Immature natural killer cell (primary cell): ENCODE measurements around the gene EPHA1. TPM values are rescaled to one million over a fixed set of nuclear protein-coding genes. Genes with fewer than 3 reads are reported as not detected.
"Not testable (repeated sequence)": the region's sequence is repeated elsewhere in the genome, so short reads cannot be mapped to it uniquely, and the experiment has no call there.

ENCODE experiments used
- DNase-seq, 3 donors: peaks; one replicate each; pipeline ENCODE4 v3.0.0; 2022; ENCODE audit warnings: mixed read lengths in 1 of 3
- H3K27ac Mint-ChIP-seq, 6 donors: one replicate each; pipeline ENCODE4 v1.8.0; 2020; ENCODE audit warnings: mixed read lengths in 6 of 6, mild to moderate bottlenecking in 5 of 6, inconsistent platforms in 4 of 6, moderate library complexity in 3 of 6
- H3K27me3 Mint-ChIP-seq, 3 donors: one replicate each; pipeline ENCODE4 v1.8.0; 2020 to 2021; ENCODE audit warnings: low read depth in 3 of 3, mild to moderate bottlenecking in 3 of 3, mixed read lengths in 3 of 3, moderate library complexity in 3 of 3, inconsistent platforms in 1 of 3
- H3K36me3 Mint-ChIP-seq, 3 donors: one replicate each; pipeline ENCODE4 v1.8.0; 2020; ENCODE audit warnings: mixed read lengths in 3 of 3, inconsistent platforms in 2 of 3, mild to moderate bottlenecking in 2 of 3
- H3K4me1 Mint-ChIP-seq, 2 donors: one replicate each; pipeline ENCODE4 v1.8.0; 2020; ENCODE audit warnings: inconsistent platforms in 2 of 2, mild to moderate bottlenecking in 2 of 2, mixed read lengths in 2 of 2, moderate library complexity in 1 of 2
- H3K4me3 Mint-ChIP-seq, 5 donors: one replicate each; pipeline ENCODE4 v1.8.0; 2020; ENCODE audit warnings: mild to moderate bottlenecking in 5 of 5, mixed read lengths in 5 of 5, inconsistent platforms in 3 of 5, moderate library complexity in 3 of 5
- H3K9me3 Mint-ChIP-seq, 6 donors: one replicate each; pipeline ENCODE4 v1.8.0; 2020; ENCODE audit warnings: mild to moderate bottlenecking in 6 of 6, mixed read lengths in 6 of 6, inconsistent platforms in 4 of 6, moderate library complexity in 3 of 6
- polyA plus RNA-seq, 3 donors: library from polyadenylated mRNA; unstranded; fragments of 300-500 nt; fragmentation: Illumina TruSeq; gene quantifications; one replicate each; pipeline ENCODE4 v1.2.3, GENCODE V29; 2021

EPHA1 gene
- polyA plus RNA-seq, 3 donors from 2014 or later, result 0.22 to 0.51 TPM; not detected in 1

DNA sequence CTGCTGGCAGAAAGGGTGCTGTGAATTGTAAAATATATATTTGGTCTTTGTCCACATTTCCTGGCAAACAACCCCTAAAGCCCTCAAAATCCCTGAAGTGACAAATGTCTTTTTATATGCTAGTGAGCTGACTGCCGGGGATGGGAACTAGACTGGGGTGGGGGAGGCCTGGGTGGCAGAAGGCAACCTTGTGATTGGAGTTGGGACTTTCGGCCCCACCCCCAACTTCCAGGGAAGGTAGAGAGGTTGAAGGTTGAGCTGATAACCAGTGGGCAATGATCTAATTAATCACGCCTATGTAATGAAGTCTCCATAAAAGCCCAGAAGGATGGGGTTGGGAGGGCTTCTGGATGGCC lies 2.7 kb downstream of the EPHA1 start:
- peak overlapping the region in 4 of 6 donors; percentile 38 to 85 (median 56) for H3K27ac Mint-ChIP-seq

DNA sequence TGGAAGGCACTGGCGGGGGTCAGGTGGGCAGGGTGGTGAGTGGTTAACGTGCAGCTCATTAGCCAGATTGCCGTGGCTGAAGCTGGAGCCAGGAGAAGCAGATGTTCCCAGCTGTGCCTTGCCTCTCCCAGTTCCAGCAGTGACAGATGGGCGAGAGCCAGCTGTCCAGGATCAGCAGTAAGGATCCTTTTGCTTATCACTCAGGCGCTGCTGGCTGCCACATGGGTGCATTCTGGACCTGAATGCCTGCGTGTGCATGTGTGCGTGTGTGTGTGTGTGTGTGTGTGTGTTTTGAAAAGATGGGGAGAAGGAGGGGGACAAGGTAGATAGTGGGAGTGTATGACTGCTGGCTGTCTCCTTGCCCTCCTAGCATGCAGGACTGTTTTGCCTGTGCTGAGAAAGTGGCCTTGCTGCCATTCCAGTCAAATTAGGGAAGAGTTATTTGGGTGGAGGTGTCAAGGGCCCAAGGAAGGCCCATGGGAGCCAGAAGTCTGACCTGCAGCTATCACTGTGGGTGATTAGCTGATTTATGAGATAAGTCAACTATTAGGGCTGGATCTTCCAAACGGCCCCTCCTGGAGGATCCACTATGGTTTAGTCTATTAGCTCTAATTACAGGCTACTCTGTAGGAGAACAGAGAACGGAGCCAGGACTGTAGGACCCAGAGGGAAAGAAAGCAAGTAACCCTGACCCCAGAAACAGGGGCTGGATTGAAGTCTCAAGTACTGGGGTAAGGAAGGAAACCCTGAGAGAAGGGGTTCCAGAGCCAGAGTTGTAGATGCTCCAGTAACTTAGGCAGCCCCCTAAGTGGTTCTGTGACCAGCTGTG lies 3.3 kb downstream of the EPHA1 start:
- peaks cover 18 to 32% (median 20%) of the 10 kb centered on the region in 3 donors for H3K27me3 Mint-ChIP-seq
- DNase-seq, result no peak
- no peaks in the 10 kb centered on the region for H3K9me3 Mint-ChIP-seq
- peak overlapping the region in 2 of 6 donors; percentile 38 to 85 for H3K27ac Mint-ChIP-seq
- no peaks in the 10 kb centered on the region for H3K36me3 Mint-ChIP-seq
- H3K4me3 Mint-ChIP-seq, result no peak overlapping the region
- peaks cover 32 to 38% of the 10 kb centered on the region in 2 donors for H3K4me1 Mint-ChIP-seq

More for the DNA sequence above, 2.7 kb downstream of the EPHA1 start:
- DNase-seq, result no peak
- Mint-ChIP-seq H3K27me3 (peaks cover 20 to 33% (median 20%) of the 10 kb centered on the region in 3 donors), H3K36me3 (no peaks in the 10 kb centered on the region), H3K4me1 (peaks cover 33 to 38% of the 10 kb centered on the region in 2 donors), H3K9me3 (no peaks in the 10 kb centered on the region), H3K4me3 (no peak overlapping the region)

DNA sequence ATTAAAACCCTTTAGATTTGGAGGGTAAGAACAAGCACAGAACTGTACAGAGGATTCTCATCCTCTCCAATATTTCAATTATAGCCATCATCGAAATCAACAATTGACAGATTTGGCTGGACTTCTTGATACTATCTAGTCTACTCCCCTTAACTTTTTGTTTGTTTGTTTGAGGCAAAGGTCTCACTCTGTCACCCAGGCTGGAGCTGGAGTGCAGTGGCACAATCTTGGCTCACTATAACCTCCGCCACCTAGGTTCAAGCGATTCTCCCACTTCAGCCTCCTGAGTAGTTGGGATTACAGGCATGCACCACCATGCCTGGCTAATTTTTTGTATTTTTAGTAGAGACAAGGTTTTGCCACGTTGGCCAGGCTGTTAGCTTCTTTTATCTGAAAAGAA lies 6.4 kb downstream of the EPHA1 start:
- not testable (repeated sequence) for DNase-seq, H3K27ac Mint-ChIP-seq, H3K36me3 Mint-ChIP-seq, H3K9me3 Mint-ChIP-seq, H3K4me3 Mint-ChIP-seq
- H3K4me1 Mint-ChIP-seq, result peaks cover 4 to 10% of the 10 kb centered on the region in 2 donors
- H3K27me3 Mint-ChIP-seq, result peaks cover 0 to 15% (median 7%) of the 10 kb centered on the region in 3 donors

DNA sequence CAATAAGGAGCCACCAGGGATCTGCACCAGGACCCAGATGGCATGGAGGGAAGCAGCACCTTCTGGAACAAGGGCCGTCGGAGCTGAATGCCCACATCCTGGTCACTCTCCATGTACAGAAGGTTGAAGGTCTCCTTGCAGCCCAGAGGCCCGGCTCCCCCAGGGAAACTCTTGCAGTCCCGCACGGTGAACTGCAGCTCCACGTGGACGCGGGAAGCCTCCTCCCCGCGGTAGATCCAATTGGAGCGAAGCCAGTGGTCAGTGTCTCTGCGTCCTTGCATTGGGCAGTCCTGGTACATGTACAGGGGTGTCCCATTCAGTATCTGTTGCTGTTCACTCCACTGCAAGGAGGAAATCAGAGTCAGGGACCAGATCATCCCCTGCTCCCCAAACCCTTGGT lies 7.4 kb downstream of the EPHA1 start:
- Mint-ChIP-seq H3K27me3 (peaks cover 0 to 9% (median 7%) of the 10 kb centered on the region in 3 donors), H3K4me1 (peaks cover 0 to under 1% of the 10 kb centered on the region in 2 donors)

DNA sequence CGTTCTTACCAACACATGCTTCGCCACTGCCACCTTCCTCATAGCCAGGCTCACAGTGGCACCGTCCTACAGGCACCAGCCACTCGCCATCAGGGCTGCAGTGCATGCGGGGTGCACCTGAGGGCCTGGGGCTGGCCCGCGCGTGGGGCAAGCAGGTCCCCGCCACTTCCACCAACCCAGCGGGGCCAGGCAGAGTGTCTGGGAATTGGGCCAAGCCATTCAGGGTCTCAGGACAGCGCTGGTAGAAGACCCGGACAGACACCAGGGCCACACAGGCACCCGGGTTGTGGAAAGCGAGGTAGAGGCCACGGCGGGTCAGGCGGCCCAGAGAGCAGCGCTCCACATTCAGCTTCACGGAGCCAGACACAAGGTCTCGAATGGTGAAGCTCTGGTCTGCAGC lies 9.0 kb downstream of the EPHA1 start:
- peaks cover 10 to 12% of the 10 kb centered on the region in 2 donors for H3K4me1 Mint-ChIP-seq
- DNase-seq, result no peak
- no peaks in the 10 kb centered on the region for H3K36me3 Mint-ChIP-seq
- H3K27ac Mint-ChIP-seq, result no peak overlapping the region
- no peaks in the 10 kb centered on the region for H3K9me3 Mint-ChIP-seq
- H3K4me3 Mint-ChIP-seq, result no peak overlapping the region
- peaks cover 0 to 4% (median 1%) of the 10 kb centered on the region in 3 donors for H3K27me3 Mint-ChIP-seq

More for the DNA sequence above, 7.4 kb downstream of the EPHA1 start:
- no peaks in the 10 kb centered on the region for H3K9me3 Mint-ChIP-seq
- no peaks in the 10 kb centered on the region for H3K36me3 Mint-ChIP-seq
- DNase-seq, result no peak
- H3K27ac Mint-ChIP-seq, result no peak overlapping the region
- H3K4me3 Mint-ChIP-seq, result no peak overlapping the region

DNA sequence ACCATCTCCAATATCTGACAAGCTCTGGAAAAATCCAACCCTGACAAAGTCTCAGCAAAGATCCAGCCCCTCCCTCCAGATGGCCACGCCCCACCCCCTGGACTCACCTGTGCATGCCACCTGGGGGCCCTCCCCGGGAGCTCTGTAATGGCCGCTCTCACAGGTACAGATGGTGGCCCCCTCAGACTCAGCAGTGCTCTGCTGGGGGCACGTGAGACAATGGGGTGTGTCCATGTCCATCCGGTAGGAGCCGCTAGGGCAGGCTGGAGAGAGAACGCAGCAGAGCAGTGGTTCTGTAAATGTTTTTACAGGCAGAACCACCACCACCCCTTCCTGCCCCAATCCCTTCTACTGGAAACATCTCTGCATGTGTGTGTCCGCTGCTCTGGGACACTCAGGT lies 9.5 kb downstream of the EPHA1 start:
- Mint-ChIP-seq H3K4me3 (no peak overlapping the region), H3K27ac (no peak overlapping the region), H3K36me3 (no peaks in the 10 kb centered on the region), H3K4me1 (peaks cover 12 to 14% of the 10 kb centered on the region in 2 donors), H3K27me3 (peaks cover 0 to 4% (median 1%) of the 10 kb centered on the region in 3 donors), H3K9me3 (no peaks in the 10 kb centered on the region)
- DNase-seq, result no peak

DNA sequence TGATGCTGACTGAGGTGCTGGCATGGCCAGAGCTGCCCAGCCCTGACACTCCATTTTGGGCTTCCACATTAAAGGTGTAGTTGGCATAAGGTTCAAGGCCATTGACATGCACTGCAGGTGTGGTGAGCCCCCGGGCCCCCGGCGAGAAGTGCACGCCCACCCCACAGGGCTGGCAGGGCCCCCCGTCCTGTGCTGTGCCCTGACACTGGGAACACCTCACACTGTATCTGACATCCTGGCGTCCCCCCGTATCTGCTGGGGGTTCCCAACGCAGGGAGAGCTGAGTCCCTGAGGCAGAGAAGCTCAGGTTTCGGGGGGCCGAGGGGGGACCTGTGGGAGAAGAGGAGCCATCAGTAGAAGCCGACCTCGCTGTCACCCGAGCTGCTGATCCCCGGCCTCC lies 10.0 kb downstream of the EPHA1 start:
- no peaks in the 10 kb centered on the region for H3K9me3 Mint-ChIP-seq
- no peak overlapping the region for H3K27ac Mint-ChIP-seq
- H3K4me1 Mint-ChIP-seq, result peaks cover 14 to 15% of the 10 kb centered on the region in 2 donors
- H3K4me3 Mint-ChIP-seq, result no peak overlapping the region
- H3K36me3 Mint-ChIP-seq, result no peaks in the 10 kb centered on the region
- peaks cover 0 to 4% (median 1%) of the 10 kb centered on the region in 3 donors for H3K27me3 Mint-ChIP-seq
- DNase-seq, result no peak

DNA sequence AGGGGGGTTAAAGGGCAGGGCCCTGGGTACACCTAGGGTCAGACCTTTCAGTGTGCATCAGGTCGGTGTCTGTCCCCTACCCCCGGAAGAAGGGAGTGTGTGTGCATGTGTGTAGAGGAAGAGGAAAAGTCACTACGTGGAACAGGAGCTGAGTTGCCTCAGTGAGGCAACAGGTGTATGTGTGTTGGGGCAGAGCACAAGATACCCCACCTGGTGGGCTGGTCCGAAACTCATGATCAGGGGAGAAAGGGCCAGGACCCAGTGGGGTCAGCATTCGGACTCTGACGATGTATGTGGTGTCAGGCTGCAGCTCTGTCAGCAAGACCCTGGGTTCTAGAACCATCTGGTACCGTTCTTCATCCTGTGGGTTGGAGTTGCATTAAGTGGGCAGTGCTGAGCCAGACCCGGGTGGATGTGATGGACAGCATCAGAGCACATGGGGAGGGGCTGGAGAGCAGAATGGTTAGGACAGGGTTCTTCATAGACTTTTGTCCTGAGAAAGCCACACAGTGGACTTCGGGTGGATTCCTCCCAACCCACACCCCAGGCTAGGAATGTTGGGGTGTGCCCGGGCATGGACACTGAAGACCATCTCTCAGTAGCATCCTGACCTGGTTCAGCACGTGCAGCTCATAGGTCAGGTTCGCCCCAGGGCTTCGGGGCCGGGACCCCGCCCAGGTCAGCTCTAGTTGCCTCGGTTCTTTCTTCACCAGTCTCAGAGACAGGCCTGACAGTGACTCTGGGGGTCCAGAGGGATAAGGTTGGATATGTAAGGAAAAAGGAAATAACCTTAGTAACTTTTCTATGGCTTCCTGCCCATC lies 10.7 kb downstream of the EPHA1 start:
- peaks cover 0 to 4% (median 1%) of the 10 kb centered on the region in 3 donors for H3K27me3 Mint-ChIP-seq
- H3K4me3 Mint-ChIP-seq, result no peak overlapping the region
- peaks cover 0 to 2% (median 0%) of the 10 kb centered on the region in 3 donors for H3K36me3 Mint-ChIP-seq
- peaks cover 14 to 15% of the 10 kb centered on the region in 2 donors for H3K4me1 Mint-ChIP-seq
- no peaks in the 10 kb centered on the region for H3K9me3 Mint-ChIP-seq
- no peak overlapping the region for H3K27ac Mint-ChIP-seq
- no peak for DNase-seq

DNA sequence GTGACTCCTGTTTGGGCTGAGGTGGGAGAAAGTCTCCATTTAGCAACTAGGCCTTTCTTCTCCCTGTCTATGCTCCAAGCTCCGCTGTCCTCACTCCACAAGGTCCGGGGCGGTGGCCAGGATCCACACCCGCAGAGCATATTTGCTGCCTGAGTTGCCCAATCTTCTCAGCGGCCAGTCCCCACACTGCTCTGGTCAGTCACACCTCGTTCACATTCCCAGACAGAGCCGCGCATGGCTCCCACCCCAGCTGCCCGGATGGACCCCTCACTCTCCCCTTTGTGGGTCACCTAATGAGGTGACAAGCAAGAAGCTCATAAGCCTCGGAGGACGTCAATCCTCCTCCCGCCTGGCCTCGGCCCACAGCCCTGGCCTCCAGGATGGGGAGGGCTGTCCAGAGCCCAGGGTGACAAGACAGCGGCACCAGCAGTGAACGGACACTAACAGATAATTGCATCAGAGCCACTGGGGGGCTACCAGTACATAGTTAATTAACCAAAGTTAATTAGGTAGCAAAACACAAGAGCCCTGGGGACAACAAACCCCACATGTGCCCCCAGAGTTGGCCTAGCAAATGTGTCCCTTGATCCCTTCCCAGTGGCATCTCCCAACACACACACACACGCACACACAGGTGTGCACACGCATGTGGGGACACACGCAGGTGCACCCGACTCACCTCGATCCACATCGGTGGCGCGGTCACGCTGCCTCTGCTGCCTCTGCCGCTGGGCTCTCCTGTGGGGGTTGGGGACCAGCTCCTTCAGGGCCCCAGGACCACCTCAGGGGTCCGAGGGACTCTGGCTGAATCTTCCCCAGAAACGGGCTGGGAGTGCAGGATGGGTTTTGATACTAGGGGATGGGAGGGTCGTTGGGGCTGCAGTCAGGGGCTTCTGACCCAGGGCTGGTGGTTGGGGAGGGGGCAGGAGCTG lies 11.8 kb downstream of the EPHA1 start:
- Mint-ChIP-seq H3K36me3 (peaks cover 0 to 4% (median 0%) of the 10 kb centered on the region in 3 donors), H3K4me3 (no peak overlapping the region), H3K27me3 (peaks cover 0 to 1% (median 0%) of the 10 kb centered on the region in 3 donors), H3K27ac (peak overlapping the region in 2 of 6 donors; percentile 7 to 35), H3K4me1 (peaks cover 14 to 15% of the 10 kb centered on the region in 2 donors), H3K9me3 (no peaks in the 10 kb centered on the region)
- DNase-seq, result no peak

DNA sequence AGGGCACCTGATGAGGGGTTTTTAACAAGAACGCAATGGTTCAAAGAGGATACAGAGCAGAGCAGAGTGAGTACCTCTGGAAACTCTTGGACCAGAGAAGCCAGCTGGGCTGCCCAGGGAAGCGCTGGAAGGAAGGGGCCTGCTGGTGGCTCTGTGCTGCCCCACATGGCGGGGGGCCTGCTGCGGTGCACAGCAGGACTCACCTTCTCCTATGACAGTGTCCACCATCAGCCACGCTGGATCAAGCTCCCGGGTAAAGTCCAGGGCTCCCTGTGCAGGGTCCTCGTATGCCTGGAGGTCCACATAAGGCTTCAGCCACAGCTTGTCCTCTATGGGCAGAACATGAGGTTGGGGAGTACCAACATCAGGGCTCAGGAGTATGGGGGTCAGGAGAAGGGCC lies 12.5 kb downstream of the EPHA1 start:
- DNase-seq, result no peak
- Mint-ChIP-seq H3K4me3 (no peak overlapping the region), H3K27ac (no peak overlapping the region), H3K4me1 (peaks cover 14 to 15% of the 10 kb centered on the region in 2 donors), H3K27me3 (peaks cover 0 to 1% (median 0%) of the 10 kb centered on the region in 3 donors), H3K9me3 (no peaks in the 10 kb centered on the region), H3K36me3 (peaks cover 0 to 4% (median 0%) of the 10 kb centered on the region in 3 donors)

DNA sequence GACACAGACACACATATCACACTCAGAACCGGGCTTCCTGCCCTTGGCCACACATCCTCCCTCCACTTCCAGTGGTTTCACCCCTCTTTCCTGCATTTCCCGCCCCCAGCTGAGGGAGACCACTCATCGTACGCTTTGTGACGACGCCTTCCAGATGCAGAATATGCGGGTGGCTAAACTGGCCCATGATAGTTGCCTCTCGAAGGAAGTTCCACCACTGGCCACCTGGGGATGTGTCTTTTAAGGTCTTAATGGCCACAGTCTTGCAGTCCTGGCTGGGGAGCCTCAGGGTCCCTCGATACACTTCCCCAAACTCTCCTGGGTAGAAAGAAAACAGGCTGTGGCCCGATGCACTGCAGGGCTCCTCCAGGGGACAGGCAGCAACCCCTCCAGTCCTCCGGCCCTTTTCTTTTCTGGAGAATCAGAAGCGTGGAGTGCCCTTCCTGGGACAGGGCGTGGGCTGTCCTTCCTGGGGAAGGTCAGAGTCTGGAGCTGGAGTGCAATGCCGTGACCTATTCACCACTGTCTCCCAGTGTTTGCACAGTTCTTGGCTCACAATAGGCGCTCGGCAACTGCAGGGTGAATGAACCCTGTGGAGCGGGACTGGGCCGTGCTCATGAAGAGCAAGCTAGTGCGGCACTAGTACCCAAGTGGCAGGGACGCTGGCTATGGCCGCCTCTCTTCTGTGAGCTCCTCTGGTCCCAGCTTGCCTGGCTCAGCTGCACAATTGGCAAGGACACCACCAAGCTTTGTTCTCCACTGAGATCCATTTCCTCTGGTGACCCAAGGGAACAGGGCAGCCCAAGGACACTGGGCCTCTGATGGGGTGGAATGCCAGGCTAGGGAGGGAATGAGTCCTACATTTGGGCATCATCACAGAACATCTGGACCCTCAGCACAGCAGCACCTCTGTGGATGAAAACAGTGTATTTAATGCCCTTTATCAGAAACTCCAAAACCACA lies 13.2 kb downstream of the EPHA1 start:
- peaks cover 0 to 1% (median 0%) of the 10 kb centered on the region in 3 donors for H3K27me3 Mint-ChIP-seq
- H3K4me1 Mint-ChIP-seq, result peaks cover 14 to 15% of the 10 kb centered on the region in 2 donors
- no peak for DNase-seq
- no peaks in the 10 kb centered on the region for H3K9me3 Mint-ChIP-seq
- H3K27ac Mint-ChIP-seq, result peak overlapping the region in 4 of 6 donors; percentile 8 to 59 (median 38)
- peak overlapping the region; percentile 7 to 62 (median 13) for H3K4me3 Mint-ChIP-seq
- H3K36me3 Mint-ChIP-seq, result peaks cover 0 to 4% (median 0%) of the 10 kb centered on the region in 3 donors

DNA sequence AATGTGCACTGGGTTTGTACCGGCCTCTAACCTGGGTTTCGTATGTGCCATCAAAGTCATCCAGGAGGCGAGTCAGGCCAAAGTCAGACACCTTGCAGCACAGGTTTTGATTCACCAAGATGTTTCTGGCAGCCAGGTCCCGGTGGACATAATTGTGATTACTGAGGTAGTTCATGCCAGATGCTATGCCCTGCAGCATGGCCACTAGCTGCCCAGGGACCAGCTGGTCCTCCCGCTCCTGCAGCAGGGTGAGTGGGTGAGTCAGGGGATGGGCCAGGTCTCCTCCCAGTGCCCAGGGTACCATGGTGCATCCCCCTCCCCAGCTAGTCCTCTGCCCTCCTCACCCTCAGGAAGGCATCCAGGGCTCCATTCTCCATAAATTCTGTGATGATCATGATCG lies 13.9 kb downstream of the EPHA1 start:
- H3K36me3 Mint-ChIP-seq, result peaks cover 0 to 11% (median 5%) of the 10 kb centered on the region in 3 donors
- DNase-seq, result no peak
- peaks cover 0 to 1% (median 0%) of the 10 kb centered on the region in 3 donors for H3K27me3 Mint-ChIP-seq
- peak overlapping the region in 2 of 6 donors; percentile 51 to 59 for H3K27ac Mint-ChIP-seq
- H3K4me1 Mint-ChIP-seq, result peaks cover 18% of the 10 kb centered on the region in 2 donors
- H3K4me3 Mint-ChIP-seq, result peak overlapping the region in 1 of 5 donors; percentile 62
- H3K9me3 Mint-ChIP-seq, result no peaks in the 10 kb centered on the region
